K562 (cell line): ENCODE measurements around the gene VPREB1.
A peak's percentile ranks its signal among the peaks of the same experiment; 100 is the strongest.

Source experiments
- ATF6 ChIP-seq: sonication (generic); formaldehyde crosslinking; IDR thresholded peaks from 2 replicates; pipeline ENCODE4 v1.4.0; 2020; ENCODE audit warnings: mild to moderate bottlenecking, missing genetic modification reagents
- CBX5 ChIP-seq: IDR thresholded peaks from 2 replicates; pipeline ENCODE4 v1.6.1; 2014; ENCODE audit warnings: low read depth, borderline replicate concordance
- CHD4 ChIP-seq: fragments of 200-600 bp; sonication (generic); IDR thresholded peaks from 3 replicates; pipeline ENCODE4 v1.6.1; 2012; ENCODE audit warnings: low read depth, mild to moderate bottlenecking, mixed read lengths, low read length, inconsistent platforms; ENCODE audit not compliant: insufficient read depth, insufficient replicate concordance, poor library complexity, severe bottlenecking
- KHSRP ChIP-seq: fragments of 450-650 bp; IDR thresholded peaks from 2 replicates; pipeline ENCODE4 v1.6.1; 2017
- NFIC ChIP-seq: fragments of 450-650 bp; IDR thresholded peaks from 2 replicates; pipeline ENCODE4 v1.6.1; 2017; ENCODE audit warnings: mild to moderate bottlenecking, inconsistent platforms
- NR3C1 ChIP-seq: sonication (generic); formaldehyde crosslinking; IDR thresholded peaks from 2 replicates; pipeline ENCODE4 v1.8.1; 2022; ENCODE audit warnings: missing genetic modification reagents
- PCBP2 ChIP-seq: fragments of 200-400 bp; formaldehyde crosslinking; IDR thresholded peaks from 2 replicates; pipeline ENCODE4 v1.6.1; 2018; ENCODE audit warnings: low read length, low read depth, mild to moderate bottlenecking, moderate library complexity; ENCODE audit not compliant: poor library complexity, severe bottlenecking
- POLR2A ChIP-seq: fragments of 450-650 bp; conservative IDR thresholded peaks from 2 replicates; pipeline ENCODE4 v1.6.1; 2016
- RCOR1 ChIP-seq, 2 experiments: IDR thresholded peaks; 2 replicates each; pipeline ENCODE4 v1.6.1; 2012; ENCODE audit warnings: low read depth in 2 of 2, low read length in 2 of 2, borderline replicate concordance in 1 of 2, improper control_type of control experiment in 1 of 2
- TAF1 ChIP-seq: IDR thresholded peaks from 2 replicates; pipeline ENCODE4 v1.6.1; 2011; ENCODE audit warnings: mild to moderate bottlenecking, low read length, moderate library complexity; ENCODE audit not compliant: insufficient read depth, control insufficient read depth, severe bottlenecking; ENCODE audit errors: extremely low read depth
- TF ChIP-seq, protein P1 (sequence below), 3 experiments: IDR thresholded peaks in 2 of 3; conservative IDR thresholded peaks in 1 of 3; 2 replicates each; pipeline ENCODE4 v1.5.1; 2011 to 2012; ENCODE audit warnings: low read length in 3 of 3, mild to moderate bottlenecking in 3 of 3, control low read depth in 2 of 3, improper control_type of control experiment in 1 of 3, inconsistent platforms in 1 of 3, low read depth in 1 of 3, mixed read lengths in 1 of 3, moderate library complexity in 1 of 3; ENCODE audit not compliant: insufficient read depth in 2 of 3

DNA sequence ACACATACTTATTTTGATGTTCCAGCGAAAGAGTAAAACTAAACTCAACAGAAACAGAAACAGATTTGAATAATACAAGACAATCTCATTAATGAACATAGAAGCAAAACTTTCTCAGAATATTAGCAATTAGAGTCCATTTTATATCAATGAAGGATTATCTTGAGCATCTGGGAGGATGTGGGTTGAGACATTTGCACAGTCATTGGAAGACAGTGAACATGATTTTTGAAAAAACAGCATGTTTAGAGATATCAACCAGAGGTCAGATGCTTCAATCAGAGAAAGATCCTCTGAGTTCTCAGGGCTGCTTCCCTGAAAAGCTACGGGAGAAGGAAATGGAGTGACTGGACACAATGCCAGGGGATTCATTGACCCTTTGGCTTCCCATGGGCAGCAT lies 35.9 kb upstream of the VPREB1 start:
- TF ChIP-seq NFIC = no peak
- TF ChIP-seq CBX5 = no peak
- no peak for TF ChIP-seq TAF1
- no peak for TF ChIP-seq CHD4
- TF ChIP-seq KHSRP = no peak
- no peak for TF ChIP-seq PCBP2
- no peak for TF ChIP-seq RCOR1 (IDR thresholded peaks at IDR 0.05; ENCODE audit: borderline replicate concordance in 1 of 2, low read depth in 2 of 2, low read length in 2 of 2)
- TF ChIP-seq, protein P1, sequence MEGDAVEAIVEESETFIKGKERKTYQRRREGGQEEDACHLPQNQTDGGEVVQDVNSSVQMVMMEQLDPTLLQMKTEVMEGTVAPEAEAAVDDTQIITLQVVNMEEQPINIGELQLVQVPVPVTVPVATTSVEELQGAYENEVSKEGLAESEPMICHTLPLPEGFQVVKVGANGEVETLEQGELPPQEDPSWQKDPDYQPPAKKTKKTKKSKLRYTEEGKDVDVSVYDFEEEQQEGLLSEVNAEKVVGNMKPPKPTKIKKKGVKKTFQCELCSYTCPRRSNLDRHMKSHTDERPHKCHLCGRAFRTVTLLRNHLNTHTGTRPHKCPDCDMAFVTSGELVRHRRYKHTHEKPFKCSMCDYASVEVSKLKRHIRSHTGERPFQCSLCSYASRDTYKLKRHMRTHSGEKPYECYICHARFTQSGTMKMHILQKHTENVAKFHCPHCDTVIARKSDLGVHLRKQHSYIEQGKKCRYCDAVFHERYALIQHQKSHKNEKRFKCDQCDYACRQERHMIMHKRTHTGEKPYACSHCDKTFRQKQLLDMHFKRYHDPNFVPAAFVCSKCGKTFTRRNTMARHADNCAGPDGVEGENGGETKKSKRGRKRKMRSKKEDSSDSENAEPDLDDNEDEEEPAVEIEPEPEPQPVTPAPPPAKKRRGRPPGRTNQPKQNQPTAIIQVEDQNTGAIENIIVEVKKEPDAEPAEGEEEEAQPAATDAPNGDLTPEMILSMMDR (IDR thresholded peaks at IDR 0.05 in 2 of 3, conservative IDR thresholded peaks at IDR 0.05 in 1 of 3; ENCODE audit: insufficient read depth in 2 of 3, low read depth in 1 of 3, low read length in 3 of 3) = peak in 1 of 3 experiments; percentile 4; a peak in 1 of 6 replicates
- TF ChIP-seq NR3C1 (CRISPR knock-in tag) = no peak
- no peak for TF ChIP-seq ATF6 (CRISPR knock-in tag)
- TF ChIP-seq POLR2A = no peak
